OCI-LY7 (cell line): ENCODE data around the gene IRF3. TPM values are rescaled to one million over a fixed set of nuclear protein-coding genes. Genes with fewer than 3 reads are reported as not detected.

Experiments used
- BruUV-seq: library from RNA; stranded (reverse); fragments of 400-500 nt; replicated peaks from 2 replicates; lab custom pipeline; 2021; lab: Mats Ljungman, UMichigan
- CTCF ChIA-PET: fragments of 300-600 bp; sonication (Branson Sonifier 250); formaldehyde crosslinking; loops from one replicate; lab custom pipeline; 2022; ENCODE audit warnings: antibody characterized with exemption; ENCODE audit not compliant: unreplicated experiment; lab: Charles Lee
- POLR2A ChIA-PET: fragments of 300-600 bp; sonication (Branson Sonifier 250); formaldehyde crosslinking; loops from one replicate; lab custom pipeline; 2022; ENCODE audit warnings: antibody characterized with exemption; lab: Charles Lee
- DNase-seq: peaks from one replicate; pipeline ENCODE4 v3.0.0-alpha.2; 2015; ENCODE audit warnings: low spot score
- H2AFZ ChIP-seq: fragments of 200-600 bp; sonication (generic), shearing (Covaris generic); 2 replicates; pipeline ENCODE4 v1.6.1; 2014; ENCODE audit warnings: mild to moderate bottlenecking, antibody characterized with exemption, low read length, moderate library complexity
- H3K27ac ChIP-seq: fragments of 200-600 bp; sonication (generic); 2 replicates; pipeline ENCODE4 v1.5.1; 2014; ENCODE audit warnings: mixed run types, low read depth, mild to moderate bottlenecking, moderate library complexity, low read length, inconsistent platforms; ENCODE audit not compliant: poor library complexity, severe bottlenecking
- H3K36me3 ChIP-seq: fragments of 200-600 bp; sonication (generic); 2 replicates; pipeline ENCODE4 v1.6.1; 2014; ENCODE audit warnings: mild to moderate bottlenecking, antibody characterized with exemption, low read length, moderate library complexity, mixed read lengths; ENCODE audit not compliant: insufficient read depth
- H3K4me1 ChIP-seq: fragments of 200-600 bp; sonication (generic); 2 replicates; pipeline ENCODE4 v1.5.1; 2014; ENCODE audit warnings: mild to moderate bottlenecking, low read length; ENCODE audit not compliant: insufficient read depth, poor library complexity, severe bottlenecking
- H3K4me2 ChIP-seq: fragments of 200-600 bp; sonication (generic); 2 replicates; pipeline ENCODE4 v1.6.1; 2014; ENCODE audit warnings: mild to moderate bottlenecking, low read length
- H3K4me3 ChIP-seq: fragments of 200-600 bp; sonication (generic); 2 replicates; pipeline ENCODE4 v1.5.1; 2014; ENCODE audit warnings: mild to moderate bottlenecking, low read depth, low read length; ENCODE audit not compliant: poor library complexity, severe bottlenecking
- H3K79me2 ChIP-seq: fragments of 200-600 bp; sonication (generic); 2 replicates; pipeline ENCODE4 v1.6.1; 2016; ENCODE audit warnings: low read depth, mild to moderate bottlenecking, low read length, moderate library complexity, mixed read lengths; ENCODE audit not compliant: insufficient read depth
- H3K9me2 ChIP-seq: fragments of 200-600 bp; sonication (generic); 2 replicates; pipeline ENCODE4 v1.6.1; 2016; ENCODE audit warnings: mild to moderate bottlenecking, low read length, mixed read lengths; ENCODE audit not compliant: insufficient read depth
- H3K9me3 ChIP-seq: fragments of 200-600 bp; sonication (generic); 2 replicates; pipeline ENCODE4 v1.6.1; 2014; ENCODE audit warnings: mild to moderate bottlenecking, mixed run types, low read length, mixed read lengths
- H4K20me1 ChIP-seq: fragments of 200-600 bp; sonication (generic); 2 replicates; pipeline ENCODE4 v1.6.1; 2014; ENCODE audit warnings: mild to moderate bottlenecking, antibody characterized with exemption, low read length, moderate library complexity, mixed read lengths; ENCODE audit not compliant: insufficient read depth
- CTCF ChIP-seq: fragments of 200-600 bp; sonication (generic); conservative IDR thresholded peaks from 2 replicates; pipeline ENCODE4 v1.5.1; 2014; ENCODE audit warnings: mild to moderate bottlenecking, antibody characterized with exemption, low read length, moderate library complexity, mixed read lengths
- EZH2phosphoT487 ChIP-seq: fragments of 200-600 bp; sonication (generic); IDR thresholded peaks from 2 replicates; pipeline ENCODE4 v1.6.1; 2018; ENCODE audit warnings: low read depth, borderline replicate concordance, mild to moderate bottlenecking, mixed run types, antibody characterized with exemption, low read length, moderate library complexity, mixed read lengths
- intact Hi-C: fragments of 100-400 bp; cut with micrococcal nuclease; formaldehyde crosslinking; loops from one replicate; pipeline ENCODE4 v1.10.0; 2022; ENCODE audit not compliant: unreplicated experiment
- total RNA-seq, 2 experiments: library from RNA; depleted of rRNA in 1 of 2; stranded (reverse); fragments of >200 nt in 1 of 2; shearing (Covaris generic) in 1 of 2; gene quantifications; 2 replicates each; pipeline ENCODE4 v1.2.3, GENCODE V29; 2014 to 2022

The IRF3 gene
- total RNA-seq, 2 experiments from 2014 or later = 96.6 to 116 TPM

DNA sequence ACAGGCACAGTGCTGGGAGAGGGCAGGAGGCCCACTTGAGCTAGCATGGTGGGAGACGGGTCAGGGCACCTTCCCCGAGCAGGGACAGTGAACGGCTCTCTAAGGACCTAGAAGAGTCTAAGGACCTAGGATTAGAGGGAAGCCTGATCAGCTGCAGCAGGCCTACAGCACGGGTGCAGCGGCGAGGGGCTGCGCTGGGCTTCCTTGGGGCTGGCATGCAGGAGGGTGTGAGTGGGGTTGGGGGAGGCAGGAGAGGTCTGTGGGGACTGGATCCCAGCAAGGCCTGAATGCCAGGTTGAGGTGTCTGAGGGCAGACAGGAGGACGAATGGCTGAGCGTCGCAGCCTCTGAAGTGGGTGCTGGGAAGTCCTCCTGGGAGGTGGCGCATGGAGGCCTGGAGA lies 20.1 kb downstream of the IRF3 start:
- intact Hi-C loops = no loop called here
- POLR2A ChIA-PET = no interaction called here
- no peak overlapping the region for H3K4me2 ChIP-seq
- H3K4me1 ChIP-seq = peaks cover 14% of the 10 kb centered on the region
- no peaks in the 10 kb centered on the region for H3K9me3 ChIP-seq
- H2AFZ ChIP-seq = no peak overlapping the region
- no peak overlapping the region for H3K27ac ChIP-seq
- no TSS peak for BruUV-seq
- peaks cover 28% of the 10 kb centered on the region for H3K79me2 ChIP-seq
- DNase-seq = no peak
- H3K4me3 ChIP-seq = no peak overlapping the region
- CTCF ChIA-PET = no interaction called here
- peaks cover 39% of the 10 kb centered on the region; the same call in 1 of the 2 replicates for H3K36me3 ChIP-seq
- TF ChIP-seq EZH2phosphoT487 = no peak
- TF ChIP-seq CTCF = no peak
- H3K9me2 ChIP-seq = no peaks in the 10 kb centered on the region
- H4K20me1 ChIP-seq = no peaks in the 10 kb centered on the region; the same call in 1 of the 2 replicates

DNA sequence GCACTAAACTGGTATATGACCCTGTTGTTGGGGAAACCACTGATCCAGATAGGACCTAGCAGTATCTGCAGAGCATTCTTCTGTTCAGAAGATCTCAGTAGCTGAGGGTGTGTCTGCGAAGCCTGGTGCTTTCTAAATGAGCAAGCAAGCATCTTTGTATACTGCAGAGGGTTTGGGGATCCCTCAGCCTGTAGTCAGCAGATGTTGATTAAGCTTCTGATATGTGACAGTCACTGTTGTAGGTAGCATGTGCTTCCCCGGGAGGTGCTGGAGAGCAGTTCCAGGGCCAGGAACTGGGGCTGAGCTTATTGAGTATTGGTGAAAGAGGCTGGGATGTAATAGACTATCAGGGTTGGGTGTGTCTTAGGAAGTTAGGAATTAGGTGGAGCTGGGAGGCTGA lies 22.2 kb downstream of the IRF3 start:
- Histone ChIP-seq H3K79me2 (peaks cover 28% of the 10 kb centered on the region), H3K27ac (no peak overlapping the region), H3K4me2 (peak overlapping the region; percentile 92), H3K4me3 (peak overlapping the region; percentile 93), H3K36me3 (peaks cover 21% of the 10 kb centered on the region; the same call in 1 of the 2 replicates), H4K20me1 (no peaks in the 10 kb centered on the region; the same call in 1 of the 2 replicates), H3K9me3 (no peaks in the 10 kb centered on the region), H3K9me2 (no peaks in the 10 kb centered on the region), H3K4me1 (peaks cover 21% of the 10 kb centered on the region), H2AFZ (no peak overlapping the region)
- TF ChIP-seq CTCF = no peak
- no peak for TF ChIP-seq EZH2phosphoT487
- no TSS peak for BruUV-seq
- ChIA-PET POLR2A (interaction anchor here (1.9 kb wide), 1 partner anchor 32 kb away, joined by 6 read pairs; no protein-coding TSS in a partner anchor), CTCF (no interaction called here)
- DNase-seq = no peak
- intact Hi-C loops = no loop called here

DNA sequence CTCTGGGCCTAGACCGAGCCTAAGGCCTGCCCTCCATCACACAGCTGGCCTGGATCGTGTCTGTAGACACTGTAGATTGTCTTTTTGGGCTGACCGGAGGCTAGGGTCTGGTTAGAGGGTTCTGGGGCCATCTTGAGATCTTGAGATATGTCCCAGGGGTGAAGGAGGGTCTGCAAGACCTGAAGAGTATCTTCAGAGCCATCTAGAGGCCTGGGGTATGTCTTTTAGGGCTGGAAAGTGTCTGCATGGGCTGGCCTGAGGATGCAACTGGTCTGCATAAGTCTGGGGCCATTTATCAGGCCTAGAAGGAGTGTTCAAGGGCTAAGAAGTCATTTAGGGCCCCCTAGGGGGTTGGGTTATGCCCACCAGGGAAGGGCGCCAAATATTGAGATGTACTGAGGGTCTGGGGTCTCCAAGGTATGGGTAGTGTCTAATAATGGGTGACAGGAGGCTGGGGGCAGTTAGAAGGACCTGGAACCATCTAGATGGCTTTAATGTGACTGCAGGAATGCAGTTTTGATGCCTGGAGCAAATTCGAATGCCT lies 23.1 kb downstream of the IRF3 start:
- peak overlapping the region; percentile 73 for H3K27ac ChIP-seq
- peak overlapping the region; percentile 92 for H3K4me2 ChIP-seq
- peaks cover 28% of the 10 kb centered on the region for H3K79me2 ChIP-seq
- peaks cover 21% of the 10 kb centered on the region for H3K4me1 ChIP-seq
- TF ChIP-seq EZH2phosphoT487 = no peak
- peak; percentile 52 for TF ChIP-seq CTCF
- POLR2A ChIA-PET = interaction anchor here (1.1 to 1.9 kb wide), 2 partner anchors 23 to 33 kb away, joined by 4 to 6 read pairs; partner anchors contain the start of genes BCL2L12 and IRF3
- peak overlapping the region; percentile 93 for H3K4me3 ChIP-seq
- no peaks in the 10 kb centered on the region; the same call in 1 of the 2 replicates for H4K20me1 ChIP-seq
- intact Hi-C loops = no loop called here
- CTCF ChIA-PET = no interaction called here
- no peaks in the 10 kb centered on the region for H3K9me2 ChIP-seq
- no TSS peak for BruUV-seq
- DNase-seq = peak; percentile 57
- H3K36me3 ChIP-seq = peaks cover 17% of the 10 kb centered on the region; the same call in 1 of the 2 replicates
- H2AFZ ChIP-seq = peak overlapping the region; percentile 75; the same call in 1 of the 2 replicates
- H3K9me3 ChIP-seq = no peaks in the 10 kb centered on the region
